Activated gamma-delta T cell (primary cell): ENCODE data around the gene SCIMP.
"Not testable (repeated sequence)": the region's sequence is repeated elsewhere in the genome, so short reads cannot be mapped to it uniquely, and the experiment has no call there.

Source experiments
- DNase-seq: peaks from one replicate; lab custom pipeline; 2025; lab: John Stamatoyannopoulos, UW
- total RNA-seq, 2 donors: gene quantifications; one replicate each; lab custom pipeline; 2026; lab: John Stamatoyannopoulos, UW

SCIMP gene
- total RNA-seq: 0.04 to 0.05 reads per million in 2 donors

DNA sequence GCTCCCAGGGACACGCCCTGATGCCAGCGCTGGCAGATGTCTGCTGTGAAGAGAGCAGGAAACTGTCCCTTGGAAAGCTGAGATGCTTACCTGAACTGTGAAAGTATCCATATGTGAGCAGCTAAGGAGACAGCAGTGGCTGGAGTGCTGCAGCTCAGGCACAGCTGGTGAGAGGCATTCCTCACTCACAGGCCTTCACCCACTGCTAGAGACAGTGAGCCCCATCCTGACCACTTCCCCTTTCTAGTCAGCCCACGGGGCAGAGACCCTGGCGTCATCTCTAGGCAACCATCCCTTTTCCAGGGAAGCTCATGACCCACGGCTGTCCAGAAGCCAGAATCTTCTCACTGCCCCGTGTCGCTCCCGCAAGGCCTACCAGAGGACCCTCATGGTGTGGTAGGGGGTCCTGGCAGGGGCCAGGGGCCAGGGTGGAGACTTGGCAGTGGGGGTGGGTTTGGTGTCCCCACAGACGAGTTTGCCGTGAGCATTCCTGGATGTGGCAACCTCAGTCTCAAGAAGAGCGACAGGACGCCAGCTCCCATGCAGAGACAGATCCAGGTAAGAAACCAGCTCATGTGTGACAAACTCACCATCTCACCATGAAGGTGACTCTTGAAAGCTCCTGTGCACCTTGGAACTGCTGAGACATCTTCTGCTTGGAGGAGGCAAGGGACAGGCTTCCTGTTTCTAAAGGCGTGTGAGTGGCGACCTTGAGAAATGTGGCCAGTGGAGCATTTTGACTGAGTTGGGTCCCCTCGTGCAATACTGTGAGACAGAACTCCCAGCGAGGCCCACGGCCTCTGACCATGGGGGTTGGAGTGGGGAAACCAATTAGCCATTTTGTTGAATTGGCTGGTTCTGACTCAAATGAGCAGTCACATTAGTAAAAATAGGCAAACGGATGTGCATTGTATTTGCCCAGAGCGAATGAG is at the start of gene SCIMP:
Gene SCIMP (minus strand): TSS at position 216 of the 932 bp plus-strand sequence. CDS start 105 bp downstream, at position 111.
- no peak for DNase-seq

DNA sequence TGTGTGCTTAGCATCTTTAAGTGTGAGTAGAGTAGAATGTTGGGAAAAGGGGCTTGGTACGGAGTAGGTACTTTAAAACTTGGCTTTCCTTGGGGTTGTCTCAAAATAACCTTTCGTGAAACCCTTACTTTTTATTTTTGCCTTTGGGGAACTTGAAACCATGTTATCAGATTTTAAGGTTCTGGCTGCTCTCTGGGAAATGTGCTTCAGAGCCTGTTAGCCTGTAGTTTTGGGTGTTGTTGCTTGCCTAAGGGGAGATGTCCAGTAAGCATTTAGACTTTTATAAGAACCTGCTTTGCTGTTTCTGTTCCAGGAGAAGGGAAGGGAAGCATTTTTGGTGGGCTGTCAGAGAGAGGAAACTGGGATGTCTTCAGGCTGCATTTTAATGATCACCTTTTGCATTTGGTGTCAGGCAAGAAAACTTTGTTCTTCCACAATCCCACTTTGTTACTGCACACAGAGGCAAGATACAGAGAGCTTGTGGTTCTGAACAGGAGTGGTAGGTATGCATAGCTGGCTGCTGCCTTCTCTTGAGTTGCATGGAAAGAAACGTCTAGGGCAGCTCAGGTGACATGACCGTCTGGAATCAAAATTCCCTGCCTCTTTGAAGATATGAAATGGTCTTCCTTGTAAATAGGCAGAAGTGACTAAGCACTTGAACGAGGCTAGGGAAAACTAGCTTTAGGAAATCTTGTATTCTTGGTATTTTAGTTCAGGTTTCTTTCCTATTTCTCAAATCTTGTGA is 49.1 kb upstream of the SCIMP start:
- DNase-seq: no peak

DNA sequence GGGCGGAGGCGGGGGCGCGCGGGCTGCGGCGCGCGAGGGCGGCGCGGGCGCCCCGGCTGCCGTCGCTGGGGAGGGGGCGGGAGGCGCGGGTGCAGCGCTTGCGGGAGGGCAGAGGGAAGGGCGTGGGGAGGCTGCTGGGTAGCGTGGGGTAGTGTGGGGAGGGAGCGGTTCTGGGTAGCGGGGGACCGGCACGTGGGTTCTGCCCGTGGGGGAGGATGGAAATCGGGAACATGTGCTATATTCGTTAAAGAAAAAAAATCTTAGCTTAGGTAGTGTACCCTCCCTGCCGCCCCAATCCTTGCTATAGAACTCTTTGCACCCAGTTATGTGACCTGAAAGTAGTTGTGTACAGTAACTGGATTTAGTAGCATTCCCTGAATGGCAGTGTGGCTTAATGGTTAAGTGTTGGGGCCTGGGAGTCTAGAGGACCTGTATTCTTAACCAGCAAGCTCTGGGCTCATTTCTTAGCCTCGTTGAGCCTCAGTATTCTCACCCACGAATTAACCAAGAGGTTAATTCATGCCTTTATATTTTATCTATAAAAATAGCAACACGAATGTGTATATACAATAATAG is 48.1 kb upstream of the SCIMP start:
- no peak for DNase-seq

DNA sequence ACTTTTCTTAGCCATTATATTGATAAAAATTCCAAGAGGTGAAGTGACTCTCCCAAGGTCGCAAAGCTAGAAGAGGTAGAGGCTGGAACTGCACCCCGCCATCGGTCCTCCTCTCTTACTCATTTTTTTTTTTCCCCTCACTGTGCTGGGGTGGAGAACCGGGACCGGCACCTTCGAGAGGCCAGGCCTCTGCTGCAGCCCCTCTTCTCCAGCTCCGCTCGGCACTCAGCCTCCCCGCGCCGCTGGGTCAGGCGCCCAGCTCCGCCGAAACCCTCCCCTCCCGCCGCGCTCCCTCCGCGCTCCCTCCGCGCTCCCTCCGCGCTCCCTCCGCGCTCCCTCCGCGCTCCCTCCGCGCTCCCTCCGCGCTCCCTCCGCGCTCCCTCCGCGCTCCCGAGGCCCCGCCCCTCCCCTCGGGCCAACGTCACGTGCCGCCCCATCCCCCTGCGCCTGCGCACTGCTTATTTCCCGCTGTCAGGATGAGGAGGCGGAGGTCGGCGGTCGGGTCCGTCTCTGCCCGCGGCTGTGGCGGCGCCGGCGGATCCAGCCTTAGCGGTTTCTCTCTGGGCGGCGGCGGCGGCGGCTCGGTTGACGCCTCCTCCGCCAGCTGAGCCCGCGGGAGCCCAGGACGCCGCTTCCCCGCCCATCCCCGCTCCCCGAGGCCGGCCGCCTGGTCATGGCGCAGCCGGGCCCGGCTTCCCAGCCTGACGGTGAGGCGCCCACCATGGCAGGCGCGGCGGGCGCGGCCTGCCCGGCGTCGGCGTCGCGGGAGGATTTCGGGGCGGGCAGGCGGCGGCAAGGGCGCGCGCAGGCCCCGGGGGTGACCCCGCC is 47.4 kb upstream of the SCIMP start, which contains the start of gene RABEP1:
Gene RABEP1 (plus strand): TSS at position 471 of the 828 bp plus-strand sequence. CDS start 203 bp downstream, at position 674.
- DNase-seq: peak; percentile 88

- DNase-seq: no peak
Measured at GRCh38 chr17:5272322-5272721, 37.7 kb upstream of the SCIMP start.

- DNase-seq: no peak
Measured at GRCh38 chr17:5269241-5269960, 34.7 kb upstream of the SCIMP start.

GRCh38 chr17:5264893-5265292 is 30.2 kb upstream of the SCIMP start:
- DNase-seq: no peak

DNA sequence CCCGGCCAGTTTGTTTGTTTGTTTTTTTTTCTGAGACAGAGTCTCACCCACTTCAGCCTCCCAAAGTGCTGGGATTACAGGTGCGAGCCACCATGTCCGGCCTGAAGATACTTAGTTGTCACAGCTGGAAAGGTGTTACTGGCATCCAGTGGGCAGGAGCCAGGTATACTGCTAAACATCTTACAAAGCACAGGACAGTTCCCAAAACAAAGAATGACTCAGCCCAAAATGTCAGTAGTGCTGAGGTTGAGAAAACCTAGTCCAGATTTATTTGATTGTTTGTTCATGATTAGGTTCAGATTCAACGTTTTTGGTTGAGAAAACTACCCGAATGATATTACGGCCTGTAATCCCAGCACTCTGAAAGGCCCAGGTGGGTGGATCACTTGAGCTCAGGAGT is 28.8 kb upstream of the SCIMP start:
- no peak for DNase-seq

- no peak for DNase-seq
Measured at GRCh38 chr17:5262416-5262991, 27.8 kb upstream of the SCIMP start.

DNA sequence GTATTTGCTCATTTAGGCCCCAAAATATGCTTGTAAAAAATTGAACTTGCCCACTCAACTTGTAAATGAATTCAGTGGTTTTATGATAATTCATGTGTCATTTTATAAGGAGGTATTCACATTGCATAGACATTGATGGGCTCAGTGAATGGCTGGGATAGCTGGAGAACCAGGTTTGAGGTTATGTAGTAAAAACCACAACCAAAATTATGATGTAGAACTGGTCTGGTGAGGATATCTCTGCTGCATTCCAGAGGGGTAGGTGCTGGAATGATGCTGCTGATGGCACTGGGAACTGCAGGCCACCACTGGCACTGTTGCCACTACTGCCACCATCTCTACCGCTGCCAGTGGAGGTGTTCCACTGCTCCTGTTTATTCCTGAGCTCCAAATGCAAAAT is 25.9 kb upstream of the SCIMP start:
- no peak for DNase-seq

DNA sequence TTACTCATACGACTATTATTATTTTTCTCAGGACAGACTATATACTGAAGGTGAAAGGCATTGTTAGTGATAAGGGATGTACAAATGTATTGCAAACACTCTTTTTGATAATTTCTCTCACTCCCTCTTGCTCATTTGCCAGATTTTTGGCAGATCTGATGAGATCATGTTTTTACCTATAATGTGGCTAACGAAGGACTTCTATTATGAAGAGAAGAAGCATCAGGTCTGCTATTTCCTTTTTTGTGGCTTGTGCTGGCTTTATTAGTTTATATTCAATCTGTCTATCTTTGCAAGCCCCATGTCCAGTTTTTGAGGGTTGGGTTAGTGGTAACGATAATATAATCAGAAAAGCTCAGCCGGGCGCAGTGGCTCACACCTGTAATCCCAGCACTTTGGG is 22.5 kb upstream of the SCIMP start:
- no peak for DNase-seq

DNA sequence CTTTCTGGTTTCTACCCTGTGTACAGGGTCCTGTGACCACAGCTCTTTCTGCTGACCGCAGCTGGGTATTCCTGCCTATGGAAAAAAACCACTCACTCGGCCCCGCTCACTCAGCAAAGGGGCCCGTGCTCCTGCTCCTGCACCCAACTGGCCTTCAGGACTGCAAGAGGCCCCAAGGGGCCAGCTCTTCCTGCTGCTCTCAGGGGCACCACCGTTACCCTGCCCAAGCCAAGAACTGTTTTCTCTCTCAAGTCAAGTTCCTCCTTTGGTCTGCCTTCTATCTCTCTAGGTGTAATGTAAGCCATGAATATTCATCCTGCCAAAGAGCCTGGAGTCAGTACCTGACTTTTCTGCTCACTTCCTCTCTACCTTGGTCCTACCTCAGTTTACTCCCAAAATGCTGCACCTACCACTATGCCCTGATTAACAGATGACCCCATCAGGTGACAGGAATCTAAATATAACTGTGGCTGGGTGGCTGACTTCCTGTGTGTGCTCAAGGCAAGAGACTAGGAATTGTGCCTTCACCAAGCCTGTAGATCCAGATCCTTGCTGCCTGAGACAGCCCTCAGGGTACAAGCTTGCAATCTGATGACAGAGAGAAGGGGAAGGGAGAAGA is 20.4 kb upstream of the SCIMP start:
- no peak for DNase-seq

DNA sequence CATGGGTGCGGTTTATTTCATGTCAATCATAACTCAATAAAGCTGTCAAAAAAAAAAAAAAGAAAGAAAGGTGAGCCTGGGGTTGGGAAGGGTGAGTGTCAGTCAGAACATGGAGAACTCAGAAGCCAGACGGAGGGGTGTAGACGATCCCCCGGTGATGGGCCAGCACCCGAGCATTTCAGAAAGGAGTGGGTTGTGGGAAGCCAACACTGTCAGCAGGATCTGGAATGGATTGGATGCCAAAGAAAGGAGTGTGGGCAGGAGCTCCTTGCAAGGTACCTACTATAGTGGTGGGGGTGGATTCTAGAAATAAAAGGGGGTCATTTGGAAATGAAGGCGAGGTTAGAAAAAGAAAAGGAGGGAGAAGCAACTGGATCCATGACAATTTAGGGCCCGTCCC is 19.8 kb upstream of the SCIMP start:
- no peak for DNase-seq

- DNase-seq: no peak
Measured at GRCh38 chr17:5249615-5250014, 15.0 kb upstream of the SCIMP start.

DNA sequence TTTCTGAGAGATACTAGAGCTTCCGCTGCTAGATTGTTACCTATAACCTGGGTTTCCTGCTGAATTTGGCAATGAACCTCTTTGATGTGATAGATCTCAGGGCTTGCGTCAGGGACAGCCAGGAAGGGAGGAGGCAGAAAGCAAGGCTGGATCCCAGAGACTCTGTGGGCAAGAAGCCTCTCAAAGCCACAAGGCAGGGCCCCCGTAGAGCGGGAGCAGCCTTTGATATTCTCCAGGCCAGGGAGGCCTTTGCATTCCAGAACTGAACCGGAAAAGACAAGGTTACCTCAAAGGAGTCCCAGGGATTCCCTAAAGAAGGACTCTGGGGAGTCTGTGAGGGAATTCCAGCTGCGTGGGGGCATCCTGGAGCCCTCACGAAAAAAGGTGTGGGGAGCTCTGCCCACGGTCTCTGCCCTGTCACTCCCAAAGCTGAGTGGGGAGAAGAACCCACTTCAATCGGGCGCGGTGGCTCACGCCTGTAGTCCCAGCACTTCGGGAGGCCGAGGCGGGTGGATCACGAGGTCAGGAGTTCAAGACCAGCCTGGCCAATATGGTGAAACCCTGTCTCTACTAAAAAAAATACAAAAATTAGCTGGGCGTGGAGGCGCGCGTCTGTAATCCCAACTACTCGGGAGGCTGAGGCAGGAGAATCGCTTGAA is 14.3 kb upstream of the SCIMP start:
- DNase-seq: no peak

GRCh38 chr17:5247621-5248020 is 13.0 kb upstream of the SCIMP start:
- no peak for DNase-seq

GRCh38 chr17:5241861-5242671 is 7.4 kb upstream of the SCIMP start:
- no peak for DNase-seq

DNA sequence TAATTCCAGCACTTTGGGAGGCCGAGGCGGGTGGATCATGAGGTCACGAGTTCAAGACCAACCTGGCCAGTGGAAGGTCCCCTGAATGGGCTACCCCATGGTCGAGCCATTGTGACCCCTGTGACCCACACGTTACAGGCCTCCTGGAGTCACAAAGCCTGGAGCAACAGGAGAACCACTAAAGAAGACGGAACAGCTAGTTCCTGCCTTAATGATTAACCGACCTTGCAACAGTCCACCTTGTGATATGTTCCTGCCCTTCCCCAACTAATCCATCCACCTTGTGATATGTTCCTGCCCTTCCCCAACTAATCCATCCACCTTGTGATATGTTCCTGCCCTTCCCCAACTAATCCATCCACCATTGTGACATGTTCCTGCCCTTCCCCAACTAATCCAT is 5.1 kb upstream of the SCIMP start:
- not testable (repeated sequence) for DNase-seq

- DNase-seq: no peak
Measured at GRCh38 chr17:5238333-5238732, 3.7 kb upstream of the SCIMP start.
